GM19463 (cell line): Measurements from ENCODE around the gene PTPRR.

ENCODE experiments used
- ATAC-seq: cut with Tn5 transposase; IDR thresholded peaks from one replicate; pipeline ENCODE4 v1.9.1; 2021; ENCODE audit warnings: mild to moderate bottlenecking, moderate library complexity; ENCODE audit not compliant: unreplicated experiment

Gene PTPRR

DNA sequence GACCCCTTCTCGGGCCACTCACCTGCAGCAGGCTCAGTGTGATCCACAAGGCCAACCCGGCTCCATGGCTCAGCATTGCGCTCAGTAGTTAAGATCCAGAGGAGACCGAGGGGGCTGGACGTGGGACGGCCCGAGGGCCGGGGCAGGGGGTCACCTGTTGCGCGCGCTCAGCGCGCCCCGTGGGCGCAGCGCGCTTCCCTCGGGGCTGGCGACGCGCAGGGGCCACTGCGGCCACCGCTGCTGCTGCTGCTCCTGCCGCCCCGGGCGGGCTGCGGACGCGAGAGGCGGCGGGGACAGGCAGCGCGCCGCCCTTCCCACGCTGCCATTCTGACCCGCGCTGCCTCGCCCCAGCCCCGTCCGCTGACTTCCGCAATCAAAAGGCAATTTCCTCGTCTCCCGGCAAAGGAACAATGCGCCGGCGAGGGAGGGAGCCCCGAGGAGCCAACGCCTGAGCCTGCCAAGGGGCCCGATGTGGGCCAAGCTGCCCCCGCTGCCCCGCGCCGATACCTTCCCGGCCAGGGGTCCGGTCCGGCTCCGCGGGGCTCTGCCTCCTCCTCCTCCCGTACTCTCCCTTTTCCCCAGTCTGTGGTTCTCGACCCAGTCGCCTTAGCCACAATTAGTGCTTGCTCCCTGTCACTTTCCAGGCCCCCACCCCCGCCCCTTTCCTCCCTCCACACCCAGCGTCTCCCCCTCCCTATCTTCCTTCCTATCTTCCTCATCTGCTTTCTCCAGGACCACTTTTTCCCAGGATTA, 310.6 kb downstream of the PTPRR start:
- no peak for ATAC-seq

DNA sequence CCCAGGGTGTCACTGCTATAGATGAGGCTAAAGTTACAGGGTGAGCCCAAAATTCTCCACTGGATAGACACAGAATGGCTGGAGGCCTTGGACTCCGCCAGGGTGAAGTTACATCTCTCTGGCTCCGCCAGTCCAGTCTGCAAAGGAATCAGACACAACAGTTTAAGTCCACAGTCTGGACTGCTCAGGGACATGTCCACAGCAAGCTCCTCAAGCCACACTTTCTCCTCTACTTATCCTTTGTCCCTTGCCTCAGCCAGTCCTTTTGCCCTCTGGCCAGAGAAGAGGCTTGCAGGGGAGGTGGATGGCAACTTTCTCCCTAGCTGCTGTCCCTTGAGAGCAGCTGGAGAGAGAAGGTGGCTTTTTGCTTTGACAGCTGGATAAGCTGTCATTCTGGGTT, 311.3 kb downstream of the PTPRR start:
- no peak for ATAC-seq

DNA sequence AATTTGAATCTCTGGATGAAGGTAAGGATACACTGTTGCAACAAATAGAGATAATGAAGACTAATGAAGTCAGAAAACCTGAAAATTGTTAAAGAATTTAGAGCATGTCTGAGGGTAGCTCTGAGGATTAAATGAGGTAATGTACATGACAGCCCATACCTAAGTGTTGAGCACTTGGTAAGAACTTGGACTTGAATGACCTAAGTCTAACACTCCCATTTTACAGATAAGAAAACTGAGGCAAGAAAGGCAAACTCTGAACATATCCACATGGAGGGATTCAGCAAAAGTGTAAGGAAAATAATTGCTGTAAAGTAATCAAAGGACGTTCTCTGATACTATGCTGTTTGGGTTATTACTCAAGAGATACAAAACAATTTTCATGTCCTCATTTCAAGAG, 312.4 kb downstream of the PTPRR start:
- no peak for ATAC-seq

DNA sequence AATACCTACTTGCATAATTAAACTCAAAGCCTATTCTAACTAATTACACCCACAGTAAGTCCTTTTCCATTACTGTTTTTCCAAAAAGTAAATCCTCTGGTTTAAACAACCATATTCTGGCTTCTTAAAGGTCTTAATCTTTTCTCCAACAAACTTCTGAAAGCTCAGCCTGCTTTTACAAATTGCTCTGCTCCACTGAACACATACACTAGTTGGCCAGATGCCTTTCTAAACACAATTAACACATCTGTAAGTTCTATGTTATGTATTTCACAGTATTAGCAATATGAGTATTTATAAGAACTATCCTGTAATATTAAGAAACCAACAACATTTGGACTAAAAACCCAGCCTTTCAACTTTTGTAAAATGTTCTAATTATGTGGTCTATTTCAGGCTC, 313.4 kb downstream of the PTPRR start:
- ATAC-seq = no peak

- no peak for ATAC-seq
Measured at GRCh38 chr12:70605976-70606375, 314.6 kb downstream of the PTPRR start.

GRCh38 chr12:70604662-70605061, 315.9 kb downstream of the PTPRR start:
- no peak for ATAC-seq

GRCh38 chr12:70603044-70603443, 317.5 kb downstream of the PTPRR start:
- ATAC-seq = no peak

DNA sequence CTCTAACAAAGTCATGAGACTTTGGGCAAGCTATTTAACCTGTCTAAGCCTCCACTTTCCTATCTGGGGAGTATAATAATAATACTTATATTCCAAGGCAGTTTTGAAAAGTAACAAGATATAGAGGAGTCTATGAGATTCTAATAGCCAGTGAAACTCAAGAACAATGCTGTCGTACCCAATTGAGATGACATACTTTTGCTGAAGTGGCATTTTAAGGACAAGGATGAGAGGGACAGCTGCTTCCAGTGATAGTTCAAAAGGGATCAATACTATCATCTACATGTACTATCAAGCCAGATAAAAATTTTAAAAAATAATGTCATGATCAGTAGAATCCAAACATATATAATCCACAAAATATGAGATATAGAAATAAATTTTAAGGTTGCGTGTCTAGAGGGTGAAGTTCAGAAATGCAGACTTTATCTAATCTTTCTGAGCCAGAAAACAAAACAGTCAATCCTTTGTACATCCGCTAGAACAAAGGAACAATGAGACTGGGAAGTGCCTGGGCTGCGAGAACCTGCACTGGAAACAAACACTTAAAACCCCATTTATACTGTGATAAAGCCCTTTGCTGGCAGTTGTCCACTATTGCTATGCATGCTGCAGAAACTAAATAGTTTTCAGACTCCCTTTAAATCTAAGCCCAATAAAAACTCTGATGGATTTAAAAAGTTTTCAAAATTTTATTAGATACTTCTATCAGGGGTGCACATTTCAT, 321.9 kb downstream of the PTPRR start:
- ATAC-seq = no peak

DNA sequence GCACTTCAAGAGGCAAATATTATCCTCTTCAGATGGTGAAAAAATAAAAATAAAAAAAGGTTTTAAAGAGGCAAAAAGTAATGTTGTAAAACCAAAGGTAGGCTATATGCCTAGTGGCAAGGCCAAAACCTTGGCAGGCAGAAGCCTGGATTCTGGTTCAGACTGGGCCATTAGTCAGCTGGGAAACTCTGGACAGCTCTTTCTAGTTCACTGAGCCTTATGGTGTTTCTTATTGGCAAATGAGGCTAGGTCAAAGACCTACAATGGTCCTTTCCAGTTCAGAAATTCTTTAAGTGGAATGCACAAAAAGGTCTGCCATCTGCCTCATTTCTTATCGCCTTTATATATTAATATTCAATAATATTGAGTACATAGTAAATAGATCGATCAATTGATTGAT, 327.9 kb downstream of the PTPRR start:
- no peak for ATAC-seq

- ATAC-seq = no peak
Measured at GRCh38 chr12:70590549-70591226, 329.9 kb downstream of the PTPRR start.

GRCh38 chr12:70590051-70590450, 330.5 kb downstream of the PTPRR start:
- peak; percentile 95 for ATAC-seq
